Mesothelial cell of epicardium (in vitro differentiated cells): ENCODE data around the gene PLEKHG4. TPM values are rescaled to one million over a fixed set of nuclear protein-coding genes. Genes with fewer than 3 reads are reported as not detected.

Source experiments
- DNase-seq, 2 experiments: peaks; one replicate each; pipeline ENCODE4 v3.0.0; 2021; ENCODE audit warnings: low spot score in 2 of 2; ENCODE audit not compliant: unreplicated experiment in 2 of 2
- H3K27ac Mint-ChIP-seq: 2 replicates; pipeline ENCODE4 v1.8.0; 2021; ENCODE audit warnings: mixed read lengths
- H3K27me3 Mint-ChIP-seq: 2 replicates; pipeline ENCODE4 v1.8.0; 2021; ENCODE audit warnings: low read depth, mixed read lengths
- H3K36me3 Mint-ChIP-seq: 2 replicates; pipeline ENCODE4 v1.8.0; 2021; ENCODE audit warnings: mixed read lengths
- H3K4me1 Mint-ChIP-seq: 2 replicates; pipeline ENCODE4 v1.8.0; 2021; ENCODE audit warnings: mixed read lengths
- H3K4me3 Mint-ChIP-seq: 2 replicates; pipeline ENCODE4 v1.8.0; 2021; ENCODE audit warnings: mild to moderate bottlenecking, moderate library complexity, mixed read lengths
- H3K9me3 Mint-ChIP-seq: 2 replicates; pipeline ENCODE4 v1.8.0; 2021; ENCODE audit warnings: mixed read lengths
- total RNA-seq: library from RNA; stranded (reverse); gene quantifications from 3 replicates; pipeline ENCODE4 v1.2.1, GENCODE V29; 2021
- TF ChIP-seq, protein P1 (sequence below): fragments of 200-600 bp; sonication (generic); IDR thresholded peaks from one replicate; pipeline ENCODE4 v1.5.0; 2021; ENCODE audit warnings: antibody characterized with exemption; ENCODE audit not compliant: unreplicated experiment

The PLEKHG4 gene
- total RNA-seq, 1 donor from 2014 or later = 15.4 TPM

DNA sequence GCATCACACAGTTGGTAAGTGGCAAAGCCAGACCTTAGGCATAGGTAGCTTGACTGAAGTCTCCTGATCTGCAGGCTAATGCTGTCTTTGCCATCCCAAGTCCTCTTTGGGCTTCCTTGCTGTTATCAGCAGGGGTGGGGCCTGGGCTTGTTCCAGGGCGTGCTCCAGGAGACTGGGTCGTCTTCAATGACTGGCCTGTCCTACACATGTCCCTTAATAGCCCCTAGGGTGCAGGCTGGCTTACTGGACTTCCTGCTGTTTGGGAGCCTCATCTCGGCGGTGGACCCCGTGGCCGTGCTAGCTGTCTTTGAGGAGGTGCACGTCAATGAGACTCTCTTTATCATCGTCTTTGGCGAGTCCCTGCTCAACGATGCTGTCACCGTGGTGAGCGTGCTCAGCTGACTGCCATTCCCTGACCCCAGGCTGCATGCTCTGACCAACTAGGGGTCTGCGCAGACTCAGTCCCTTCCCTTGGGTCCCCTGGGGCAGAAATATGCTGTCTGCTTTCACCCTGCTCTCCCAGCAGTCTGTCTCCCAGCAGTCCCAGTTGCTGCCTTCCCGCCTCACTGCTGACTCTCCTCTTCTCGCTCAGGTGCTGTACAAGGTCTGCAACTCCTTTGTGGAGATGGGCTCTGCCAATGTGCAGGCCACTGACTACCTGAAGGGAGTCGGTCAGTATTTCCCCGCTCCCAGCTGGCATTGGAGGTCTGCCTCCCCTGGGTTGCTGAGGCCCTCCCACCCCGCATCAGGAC, 24.4 kb upstream of the PLEKHG4 start:
- Mint-ChIP-seq H3K9me3 (no peaks in the 10 kb centered on the region), H3K27ac (no peak overlapping the region), H3K4me3 (no peak overlapping the region), H3K4me1 (peaks cover under 1% of the 10 kb centered on the region), H3K27me3 (peaks cover 32% of the 10 kb centered on the region), H3K36me3 (no peaks in the 10 kb centered on the region)
- TF ChIP-seq, protein P1, sequence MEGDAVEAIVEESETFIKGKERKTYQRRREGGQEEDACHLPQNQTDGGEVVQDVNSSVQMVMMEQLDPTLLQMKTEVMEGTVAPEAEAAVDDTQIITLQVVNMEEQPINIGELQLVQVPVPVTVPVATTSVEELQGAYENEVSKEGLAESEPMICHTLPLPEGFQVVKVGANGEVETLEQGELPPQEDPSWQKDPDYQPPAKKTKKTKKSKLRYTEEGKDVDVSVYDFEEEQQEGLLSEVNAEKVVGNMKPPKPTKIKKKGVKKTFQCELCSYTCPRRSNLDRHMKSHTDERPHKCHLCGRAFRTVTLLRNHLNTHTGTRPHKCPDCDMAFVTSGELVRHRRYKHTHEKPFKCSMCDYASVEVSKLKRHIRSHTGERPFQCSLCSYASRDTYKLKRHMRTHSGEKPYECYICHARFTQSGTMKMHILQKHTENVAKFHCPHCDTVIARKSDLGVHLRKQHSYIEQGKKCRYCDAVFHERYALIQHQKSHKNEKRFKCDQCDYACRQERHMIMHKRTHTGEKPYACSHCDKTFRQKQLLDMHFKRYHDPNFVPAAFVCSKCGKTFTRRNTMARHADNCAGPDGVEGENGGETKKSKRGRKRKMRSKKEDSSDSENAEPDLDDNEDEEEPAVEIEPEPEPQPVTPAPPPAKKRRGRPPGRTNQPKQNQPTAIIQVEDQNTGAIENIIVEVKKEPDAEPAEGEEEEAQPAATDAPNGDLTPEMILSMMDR = no peak
- DNase-seq = no peak

DNA sequence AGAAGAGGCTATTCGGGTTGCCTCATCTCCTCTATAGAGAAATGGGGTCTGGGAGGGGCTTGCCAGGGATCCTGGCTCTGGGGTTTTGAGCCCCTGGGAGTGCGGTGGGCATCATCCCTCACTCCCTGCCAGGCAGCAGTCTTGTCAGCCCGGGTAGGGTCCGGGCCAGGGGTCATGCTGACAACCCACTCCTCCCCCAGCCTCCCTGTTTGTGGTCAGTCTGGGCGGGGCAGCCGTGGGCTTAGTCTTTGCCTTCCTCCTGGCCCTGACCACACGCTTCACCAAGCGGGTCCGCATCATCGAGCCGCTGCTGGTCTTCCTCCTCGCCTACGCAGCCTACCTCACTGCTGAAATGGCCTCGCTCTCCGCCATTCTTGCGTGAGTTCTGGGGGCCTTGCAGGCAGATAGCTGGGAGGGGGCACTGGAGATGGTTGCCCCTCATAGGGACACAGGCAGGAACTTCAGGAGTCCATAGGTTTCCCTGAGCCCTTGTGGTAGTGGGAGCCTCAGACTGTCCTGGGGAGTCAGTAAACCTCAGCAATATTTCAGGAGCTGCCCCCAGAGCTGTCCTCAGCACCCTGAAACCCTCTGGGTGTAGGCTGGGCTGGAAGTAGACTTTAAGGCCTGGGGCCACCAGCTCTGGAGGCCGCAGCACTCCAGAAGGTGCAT, 23.6 kb upstream of the PLEKHG4 start:
- no peaks in the 10 kb centered on the region for H3K9me3 Mint-ChIP-seq
- no peak for DNase-seq
- no peaks in the 10 kb centered on the region for H3K36me3 Mint-ChIP-seq
- H3K27ac Mint-ChIP-seq = no peak overlapping the region
- H3K4me1 Mint-ChIP-seq = no peaks in the 10 kb centered on the region
- TF ChIP-seq, protein P1 = no peak
- peaks cover 25% of the 10 kb centered on the region for H3K27me3 Mint-ChIP-seq
- no peak overlapping the region for H3K4me3 Mint-ChIP-seq

DNA sequence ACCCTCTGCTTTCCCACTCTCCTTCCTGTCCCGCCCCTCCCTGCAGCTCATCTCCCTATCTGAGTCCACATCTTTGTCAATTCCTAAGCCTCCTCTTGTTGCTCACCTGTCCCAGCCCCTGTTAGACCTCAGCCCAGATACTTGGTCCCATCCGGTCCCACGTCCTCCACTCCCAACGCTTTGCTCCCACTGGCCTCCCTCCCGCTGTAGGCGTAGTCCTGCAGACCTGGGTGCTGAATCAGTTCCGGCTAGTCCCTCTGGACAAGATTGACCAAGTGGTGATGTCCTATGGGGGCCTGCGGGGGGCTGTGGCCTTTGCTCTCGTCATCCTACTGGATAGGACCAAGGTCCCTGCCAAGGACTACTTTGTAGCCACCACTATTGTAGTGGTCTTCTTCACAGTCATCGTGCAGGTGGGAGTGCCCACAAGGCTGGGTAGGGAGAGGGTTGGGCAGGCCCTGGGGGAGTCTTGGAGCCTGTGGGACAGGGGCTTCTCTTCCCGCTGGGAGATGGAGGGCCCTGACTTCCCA, 22.6 kb upstream of the PLEKHG4 start:
- Mint-ChIP-seq H3K27me3 (peaks cover 18% of the 10 kb centered on the region), H3K27ac (no peak overlapping the region), H3K36me3 (no peaks in the 10 kb centered on the region), H3K9me3 (peaks cover 3% of the 10 kb centered on the region), H3K4me1 (no peaks in the 10 kb centered on the region), H3K4me3 (no peak overlapping the region)
- TF ChIP-seq, protein P1 = no peak
- DNase-seq = no peak

DNA sequence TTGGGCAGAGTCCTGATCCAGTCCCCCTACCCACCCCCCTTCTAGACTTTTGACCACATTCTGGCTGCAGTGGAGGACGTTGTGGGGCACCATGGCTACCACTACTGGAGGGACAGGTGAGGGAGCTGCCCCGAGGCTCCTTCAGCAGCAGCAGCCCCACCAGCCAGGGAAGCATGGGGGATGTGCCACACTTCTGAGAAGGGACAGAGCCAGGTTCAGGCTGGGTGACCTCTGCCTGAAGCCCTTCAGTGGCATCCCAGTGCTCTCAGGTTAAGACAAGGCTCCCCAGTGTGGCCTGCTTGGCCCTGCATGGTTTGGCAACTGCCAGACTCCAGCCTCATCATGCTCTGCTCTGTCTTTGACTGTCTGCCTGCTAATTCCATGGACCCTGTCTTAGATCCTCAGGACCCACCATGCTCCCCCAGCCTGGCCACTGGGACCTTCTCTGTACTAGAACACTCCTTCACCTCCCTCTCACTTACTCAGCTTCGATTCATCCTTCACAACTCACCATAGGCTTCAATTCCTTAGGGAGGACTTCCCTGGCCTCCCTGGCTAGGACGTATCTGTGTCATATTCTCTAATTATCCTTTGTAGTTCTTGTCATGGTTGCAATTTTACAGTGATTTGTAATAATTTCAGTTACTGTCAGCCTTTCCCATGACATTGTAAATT, 21.7 kb upstream of the PLEKHG4 start:
- DNase-seq = no peak
- no peaks in the 10 kb centered on the region for H3K36me3 Mint-ChIP-seq
- TF ChIP-seq, protein P1 = no peak
- H3K27me3 Mint-ChIP-seq = peaks cover 19% of the 10 kb centered on the region
- no peaks in the 10 kb centered on the region for H3K4me1 Mint-ChIP-seq
- peaks cover 3% of the 10 kb centered on the region for H3K9me3 Mint-ChIP-seq
- no peak overlapping the region for H3K4me3 Mint-ChIP-seq
- no peak overlapping the region for H3K27ac Mint-ChIP-seq

DNA sequence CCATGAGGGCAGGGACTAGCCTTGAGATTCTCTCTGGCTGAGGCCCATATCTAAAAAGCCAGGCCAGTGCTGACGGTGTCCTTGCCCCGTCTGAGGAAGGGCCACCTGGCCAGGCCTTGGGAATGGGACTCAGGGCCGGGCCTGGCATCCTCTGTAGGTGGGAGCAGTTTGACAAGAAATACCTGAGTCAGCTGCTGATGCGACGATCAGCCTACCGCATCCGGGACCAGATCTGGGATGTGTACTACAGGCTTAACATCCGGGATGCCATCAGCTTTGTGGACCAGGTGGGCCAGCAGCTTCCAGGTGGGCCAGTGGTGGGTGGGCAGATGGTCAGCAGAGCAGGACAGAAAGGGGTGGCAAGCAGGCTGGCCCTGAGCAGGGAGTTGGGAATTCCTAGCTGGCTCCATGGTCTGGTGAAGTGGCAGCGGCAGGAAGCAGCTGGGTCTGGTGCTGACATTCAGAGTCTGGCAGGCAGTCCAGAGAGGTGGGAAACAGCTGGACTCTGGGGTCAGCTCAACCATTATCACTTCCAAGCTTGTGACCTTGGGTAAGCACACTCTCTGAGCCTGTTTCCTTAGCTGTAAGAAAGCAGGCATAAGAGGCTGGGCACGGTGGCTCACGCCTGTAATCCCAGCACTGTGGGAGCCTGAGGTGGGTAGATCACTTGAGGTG, 21.0 kb upstream of the PLEKHG4 start:
- Mint-ChIP-seq H3K4me1 (no peaks in the 10 kb centered on the region), H3K27ac (no peak overlapping the region), H3K27me3 (peaks cover 24% of the 10 kb centered on the region), H3K9me3 (peaks cover 3% of the 10 kb centered on the region), H3K36me3 (no peaks in the 10 kb centered on the region), H3K4me3 (no peak overlapping the region)
- TF ChIP-seq, protein P1 = no peak
- DNase-seq = no peak
